ENCODE data around the gene ZCCHC9.
"Not testable (repeated sequence)": the region's sequence is repeated elsewhere in the genome, so short reads cannot be mapped to it uniquely, and the experiment has no call there.

The ZCCHC9 gene

GRCh38 chr5:81316571-81316970 is 15.2 kb downstream of the ZCCHC9 start:
- no peak for DNase-seq (ENCODE audit: low spot score)
- Histone ChIP-seq H3K4me3 (no peak overlapping the region), H3K27ac (no peak overlapping the region)
- no peak for TF ChIP-seq CTCF (IDR thresholded peaks at IDR 0.05)

GRCh38 chr5:81317536-81317935 is 16.1 kb downstream of the ZCCHC9 start:
- no peak for TF ChIP-seq CTCF (IDR thresholded peaks at IDR 0.05)
- DNase-seq (ENCODE audit: low spot score), result no peak
- H3K4me3 ChIP-seq, result no peak overlapping the region
- H3K27ac ChIP-seq, result no peak overlapping the region

- no peak for DNase-seq (ENCODE audit: low spot score)
- Histone ChIP-seq H3K4me3 (no peak overlapping the region), H3K27ac (no peak overlapping the region)
- TF ChIP-seq CTCF (IDR thresholded peaks at IDR 0.05), result no peak
Measured at GRCh38 chr5:81326554-81326953, 25.2 kb downstream of the ZCCHC9 start.

GRCh38 chr5:81334304-81335061 is 33.1 kb downstream of the ZCCHC9 start:
- peak overlapping the region; percentile 1 for H3K4me3 ChIP-seq
- TF ChIP-seq CTCF (IDR thresholded peaks at IDR 0.05), result no peak
- no peak overlapping the region for H3K27ac ChIP-seq
- no peak for DNase-seq (ENCODE audit: low spot score)

GRCh38 chr5:81335946-81336345 is 34.6 kb downstream of the ZCCHC9 start:
- Histone ChIP-seq H3K27ac (no peak overlapping the region), H3K4me3 (no peak overlapping the region)
- no peak for DNase-seq (ENCODE audit: low spot score)
- TF ChIP-seq CTCF (IDR thresholded peaks at IDR 0.05), result no peak

GRCh38 chr5:81336556-81336955 is 35.2 kb downstream of the ZCCHC9 start:
- TF ChIP-seq CTCF (IDR thresholded peaks at IDR 0.05), result no peak
- Histone ChIP-seq H3K27ac (no peak overlapping the region), H3K4me3 (no peak overlapping the region)
- DNase-seq (ENCODE audit: low spot score), result no peak

- H3K4me3 ChIP-seq, result no peak overlapping the region
- no peak for TF ChIP-seq CTCF (IDR thresholded peaks at IDR 0.05)
- DNase-seq (ENCODE audit: low spot score), result no peak
- H3K27ac ChIP-seq, result no peak overlapping the region
Measured at GRCh38 chr5:81337803-81338202, 36.4 kb downstream of the ZCCHC9 start.

GRCh38 chr5:81338213-81338612 is 36.8 kb downstream of the ZCCHC9 start:
- DNase-seq (ENCODE audit: low spot score); H3K27ac ChIP-seq; H3K4me3 ChIP-seq: not testable (repeated sequence)

Measured in coronary artery (tissue), 2 donors.